HEK293 (cell line): Measurements from ENCODE around the gene GPSM1.

ENCODE experiments used
- CTCF ChIA-PET: fragments of 350-600 bp; formaldehyde crosslinking; extraction: SDS; loops from one replicate; lab custom pipeline; 2021; ENCODE audit warnings: antibody characterized with exemption; lab: Yijun Ruan, JAX
- POLR2A ChIA-PET: fragments of 300-600 bp; formaldehyde crosslinking; extraction: SDS; loops from one replicate; lab custom pipeline; 2020; ENCODE audit warnings: antibody characterized with exemption, inconsistent platforms; lab: Yijun Ruan, JAX
- H3K27ac ChIP-seq: fragments of 200-500 bp; sonication (Bioruptor generic); 2 replicates; pipeline ENCODE4 v1.5.1; 2014; ENCODE audit warnings: low read depth, low read length, control low read depth, inconsistent platforms; ENCODE audit errors: extremely low read depth
- H3K36me3 ChIP-seq, 2 experiments: fragments of 200-500 bp in 1 of 2; sonication (Bioruptor generic) in 1 of 2; 1 replicate in 1 of 2; 2 replicates in 1 of 2; pipeline ENCODE4 v1.5.1; 2014 to 2017; ENCODE audit warnings: inconsistent platforms in 2 of 2, low read length in 2 of 2; ENCODE audit not compliant: control insufficient read depth in 2 of 2, insufficient read depth in 1 of 2
- H3K4me1 ChIP-seq: fragments of 200-500 bp; sonication (Bioruptor generic); 2 replicates; pipeline ENCODE4 v1.5.1; 2014; ENCODE audit warnings: mild to moderate bottlenecking, low read length, inconsistent platforms; ENCODE audit not compliant: control insufficient read depth, insufficient read depth
- H3K4me3 ChIP-seq: 2 replicates; pipeline ENCODE4 v1.5.1; 2011; ENCODE audit warnings: low read depth, mild to moderate bottlenecking, control low read depth, low read length, moderate library complexity
- H3K9me3 ChIP-seq: fragments of 200-500 bp; sonication (Bioruptor generic); 2 replicates; pipeline ENCODE4 v1.5.1; 2014; ENCODE audit warnings: low read depth, low read length, inconsistent platforms; ENCODE audit not compliant: control insufficient read depth, insufficient read depth
- HOXC10 ChIP-seq: sonication (generic); formaldehyde crosslinking; IDR thresholded peaks from 2 replicates; pipeline ENCODE4 v1.8.1; 2023; ENCODE audit warnings: mild to moderate bottlenecking, missing genetic modification reagents
- KLF7 ChIP-seq: fragments of 450-650 bp; formaldehyde crosslinking; IDR thresholded peaks from 2 replicates; pipeline ENCODE4 v1.5.1; 2016; ENCODE audit warnings: missing biosample characterization, missing genetic modification characterization, borderline replicate concordance
- SALL2 ChIP-seq: fragments of 450-650 bp; formaldehyde crosslinking; IDR thresholded peaks from 2 replicates; pipeline ENCODE4 v1.5.0; 2017; ENCODE audit warnings: missing biosample characterization, mild to moderate bottlenecking, missing genetic modification characterization, borderline replicate concordance
- YY2 ChIP-seq: fragments of 450-650 bp; formaldehyde crosslinking; IDR thresholded peaks from 2 replicates; pipeline ENCODE4 v1.5.1; 2016; ENCODE audit warnings: missing biosample characterization, missing genetic modification characterization
- ZBTB44 ChIP-seq: fragments of 450-650 bp; IDR thresholded peaks from 2 replicates; pipeline ENCODE4 v1.5.1; 2018; ENCODE audit warnings: missing biosample characterization, mild to moderate bottlenecking, missing genetic modification characterization
- ZNF138 ChIP-seq: fragments of 450-650 bp; formaldehyde crosslinking; IDR thresholded peaks from 2 replicates; pipeline ENCODE4 v1.5.1; 2016; ENCODE audit warnings: missing biosample characterization, missing genetic modification characterization, borderline replicate concordance
- ZNF157 ChIP-seq: fragments of 450-650 bp; formaldehyde crosslinking; IDR thresholded peaks from 2 replicates; pipeline ENCODE4 v1.5.1; 2016; ENCODE audit warnings: missing biosample characterization, missing genetic modification characterization
- ZNF174 ChIP-seq: fragments of 450-650 bp; formaldehyde crosslinking; IDR thresholded peaks from 2 replicates; pipeline ENCODE4 v1.5.0; 2017; ENCODE audit warnings: missing biosample characterization, mild to moderate bottlenecking, missing genetic modification characterization
- ZNF274 ChIP-seq, 2 experiments: fragments of 200-500 bp in 1 of 2; fragments of 450-650 bp in 1 of 2; sonication (Bioruptor generic) in 1 of 2; formaldehyde crosslinking in 1 of 2; IDR thresholded peaks; 2 replicates each; pipeline versions ENCODE4 v1.5.1 to v1.6.1; 2014 to 2016; ENCODE audit warnings: borderline replicate concordance in 1 of 2, inconsistent platforms in 1 of 2, low read length in 1 of 2, missing biosample characterization in 1 of 2, missing genetic modification characterization in 1 of 2
- ZNF362 ChIP-seq: fragments of 450-650 bp; formaldehyde crosslinking; IDR thresholded peaks from 2 replicates; pipeline ENCODE4 v1.5.1; 2016; ENCODE audit warnings: missing biosample characterization, missing genetic modification characterization
- ZNF514 ChIP-seq: fragments of 450-650 bp; formaldehyde crosslinking; IDR thresholded peaks from 2 replicates; pipeline ENCODE4 v1.5.1; 2016; ENCODE audit warnings: missing biosample characterization, missing genetic modification characterization
- ZNF621 ChIP-seq: fragments of 450-650 bp; formaldehyde crosslinking; IDR thresholded peaks from 2 replicates; pipeline ENCODE4 v1.5.1; 2017; ENCODE audit warnings: missing biosample characterization, missing genetic modification characterization
- ZNF658 ChIP-seq: fragments of 450-650 bp; formaldehyde crosslinking; IDR thresholded peaks from 2 replicates; pipeline ENCODE4; 2016; ENCODE audit warnings: missing biosample characterization, missing genetic modification characterization
- ZNF843 ChIP-seq: fragments of 450-650 bp; formaldehyde crosslinking; IDR thresholded peaks from 2 replicates; pipeline ENCODE4 v1.5.1; 2016; ENCODE audit warnings: missing biosample characterization, missing genetic modification characterization
- ZSCAN23 ChIP-seq: fragments of 450-650 bp; formaldehyde crosslinking; IDR thresholded peaks from 2 replicates; pipeline ENCODE4 v1.5.1; 2016; ENCODE audit warnings: missing biosample characterization, missing genetic modification characterization
- TF ChIP-seq, protein P1 (sequence below): fragments of 450-650 bp; formaldehyde crosslinking; IDR thresholded peaks from 2 replicates; pipeline ENCODE4 v1.5.1; 2016; ENCODE audit warnings: missing biosample characterization, missing genetic modification characterization
- TF ChIP-seq, protein P2 (sequence below): fragments of 450-650 bp; formaldehyde crosslinking; IDR thresholded peaks from 2 replicates; pipeline ENCODE4 v1.5.0; 2017; ENCODE audit warnings: missing biosample characterization, missing genetic modification characterization, borderline replicate concordance
- TF ChIP-seq, protein P3 (sequence below): fragments of 450-650 bp; formaldehyde crosslinking; IDR thresholded peaks from 2 replicates; pipeline ENCODE4 v1.5.1; 2016; ENCODE audit warnings: missing biosample characterization, missing genetic modification characterization
- TF ChIP-seq, protein P4 (sequence below): fragments of 450-650 bp; formaldehyde crosslinking; IDR thresholded peaks from 2 replicates; pipeline ENCODE4 v1.5.1; 2017; ENCODE audit warnings: missing biosample characterization, missing genetic modification characterization

The GPSM1 gene

DNA sequence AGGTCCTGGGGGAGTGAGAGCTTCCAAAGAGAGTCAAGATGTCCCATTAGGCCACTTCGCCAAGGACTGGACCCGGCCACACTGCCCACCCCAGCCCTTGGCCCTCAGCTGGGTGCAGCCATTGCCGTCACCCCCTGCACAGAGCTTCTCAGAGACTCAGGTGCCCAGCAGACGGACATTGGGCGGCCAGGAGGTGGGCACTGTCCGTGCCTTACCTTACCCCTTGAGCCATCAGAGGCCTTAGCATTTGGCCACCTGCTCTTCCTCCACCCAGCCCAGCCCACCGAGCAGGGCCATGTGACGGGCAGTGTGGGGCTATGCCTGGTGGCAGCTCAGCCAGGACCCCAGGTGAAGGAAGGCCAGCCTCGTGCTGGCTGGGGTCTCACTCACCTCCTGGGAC is 39.5 kb downstream of the GPSM1 start (continued):
- TF ChIP-seq ZNF843 (tag by site-specific recombination) (no peak), ZBTB44 (tag by site-specific recombination) (no peak), ZSCAN23 (tag by site-specific recombination) (no peak), ZNF514 (tag by site-specific recombination) (no peak), ZNF658 (tag by site-specific recombination) (no peak)

DNA sequence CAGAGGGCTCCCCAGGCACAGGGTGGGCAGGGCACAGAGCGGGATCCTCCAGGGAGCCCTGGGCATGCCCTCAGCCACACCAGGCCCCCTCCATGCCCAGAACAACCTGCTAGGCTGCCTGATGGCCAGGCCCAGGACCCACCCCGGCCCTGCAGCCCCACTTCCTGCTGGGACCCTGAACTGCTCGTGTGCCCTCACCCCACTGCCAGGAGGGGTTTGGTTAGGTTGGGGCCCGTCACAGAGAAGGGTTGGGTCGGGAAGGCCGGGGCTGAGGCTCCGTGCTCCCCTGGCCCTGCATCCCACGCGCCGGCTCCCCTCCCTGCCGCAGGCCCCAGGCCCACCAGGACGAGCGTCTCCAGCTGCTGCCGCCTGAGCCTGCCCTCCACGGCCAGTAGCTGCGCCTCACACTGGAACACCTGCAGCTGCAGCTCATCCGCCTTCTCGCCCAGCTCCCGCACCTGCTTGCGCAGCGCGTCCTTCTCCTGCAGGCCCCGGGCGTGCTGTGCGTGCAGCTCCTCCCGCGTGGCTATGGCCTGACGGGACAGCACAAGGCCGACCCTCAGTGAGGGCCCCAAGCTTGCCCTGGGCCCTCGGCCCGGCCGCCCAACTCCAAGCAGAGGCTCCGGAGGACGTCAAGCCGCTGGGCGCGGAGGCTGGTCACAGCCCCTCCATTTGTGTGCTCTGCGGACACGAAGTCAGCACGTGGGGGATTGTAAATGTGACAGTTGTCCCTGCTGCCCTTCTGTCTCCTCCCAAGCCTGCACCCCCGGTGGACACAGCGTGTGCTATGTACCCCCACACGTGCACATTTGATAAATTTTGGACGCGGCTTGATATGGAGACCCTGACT is 40.2 kb downstream of the GPSM1 start:
- no peaks in the 10 kb centered on the region; the same call in 1 of the 2 replicates for H3K4me1 ChIP-seq
- ChIA-PET POLR2A (interaction anchor here (0.5 to 1.7 kb wide), 3 partner anchors 10 to 893 kb away, joined by 3 to 5 read pairs (median 3); no protein-coding TSS in a partner anchor), CTCF (interaction anchor here (0.7 to 2.3 kb wide), 3 partner anchors 28 to 55 kb away, joined by 3 to 9 read pairs (median 8); no protein-coding TSS in a partner anchor)

More for the DNA sequence above, 40.2 kb downstream of the GPSM1 start:
- Histone ChIP-seq H3K36me3 (no peaks in the 10 kb centered on the region), H3K9me3 (no peaks in the 10 kb centered on the region), H3K27ac (no peak overlapping the region), H3K4me3 (no peak overlapping the region)
- TF ChIP-seq, protein P1, sequence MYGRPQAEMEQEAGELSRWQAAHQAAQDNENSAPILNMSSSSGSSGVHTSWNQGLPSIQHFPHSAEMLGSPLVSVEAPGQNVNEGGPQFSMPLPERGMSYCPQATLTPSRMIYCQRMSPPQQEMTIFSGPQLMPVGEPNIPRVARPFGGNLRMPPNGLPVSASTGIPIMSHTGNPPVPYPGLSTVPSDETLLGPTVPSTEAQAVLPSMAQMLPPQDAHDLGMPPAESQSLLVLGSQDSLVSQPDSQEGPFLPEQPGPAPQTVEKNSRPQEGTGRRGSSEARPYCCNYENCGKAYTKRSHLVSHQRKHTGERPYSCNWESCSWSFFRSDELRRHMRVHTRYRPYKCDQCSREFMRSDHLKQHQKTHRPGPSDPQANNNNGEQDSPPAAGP (tag by site-specific recombination): no peak
- TF ChIP-seq ZNF174 (tag by site-specific recombination) (no peak), ZNF621 (tag by site-specific recombination) (no peak), ZNF362 (tag by site-specific recombination) (no peak), KLF7 (tag by site-specific recombination) (no peak), ZNF157 (tag by site-specific recombination) (no peak), YY2 (tag by site-specific recombination) (no peak), ZNF843 (tag by site-specific recombination) (no peak), SALL2 (tag by site-specific recombination) (no peak), ZNF274 (IDR thresholded peaks at IDR 0.05; ENCODE audit: low read length) (no peak), ZNF274 (tag by site-specific recombination; IDR thresholded peaks at IDR 0.05; ENCODE audit: borderline replicate concordance) (no peak), ZNF138 (tag by site-specific recombination) (no peak), HOXC10 (no peak)
- TF ChIP-seq, protein P2, sequence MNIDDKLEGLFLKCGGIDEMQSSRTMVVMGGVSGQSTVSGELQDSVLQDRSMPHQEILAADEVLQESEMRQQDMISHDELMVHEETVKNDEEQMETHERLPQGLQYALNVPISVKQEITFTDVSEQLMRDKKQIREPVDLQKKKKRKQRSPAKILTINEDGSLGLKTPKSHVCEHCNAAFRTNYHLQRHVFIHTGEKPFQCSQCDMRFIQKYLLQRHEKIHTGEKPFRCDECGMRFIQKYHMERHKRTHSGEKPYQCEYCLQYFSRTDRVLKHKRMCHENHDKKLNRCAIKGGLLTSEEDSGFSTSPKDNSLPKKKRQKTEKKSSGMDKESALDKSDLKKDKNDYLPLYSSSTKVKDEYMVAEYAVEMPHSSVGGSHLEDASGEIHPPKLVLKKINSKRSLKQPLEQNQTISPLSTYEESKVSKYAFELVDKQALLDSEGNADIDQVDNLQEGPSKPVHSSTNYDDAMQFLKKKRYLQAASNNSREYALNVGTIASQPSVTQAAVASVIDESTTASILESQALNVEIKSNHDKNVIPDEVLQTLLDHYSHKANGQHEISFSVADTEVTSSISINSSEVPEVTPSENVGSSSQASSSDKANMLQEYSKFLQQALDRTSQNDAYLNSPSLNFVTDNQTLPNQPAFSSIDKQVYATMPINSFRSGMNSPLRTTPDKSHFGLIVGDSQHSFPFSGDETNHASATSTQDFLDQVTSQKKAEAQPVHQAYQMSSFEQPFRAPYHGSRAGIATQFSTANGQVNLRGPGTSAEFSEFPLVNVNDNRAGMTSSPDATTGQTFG (tag by site-specific recombination): no peak
- TF ChIP-seq, protein P3, sequence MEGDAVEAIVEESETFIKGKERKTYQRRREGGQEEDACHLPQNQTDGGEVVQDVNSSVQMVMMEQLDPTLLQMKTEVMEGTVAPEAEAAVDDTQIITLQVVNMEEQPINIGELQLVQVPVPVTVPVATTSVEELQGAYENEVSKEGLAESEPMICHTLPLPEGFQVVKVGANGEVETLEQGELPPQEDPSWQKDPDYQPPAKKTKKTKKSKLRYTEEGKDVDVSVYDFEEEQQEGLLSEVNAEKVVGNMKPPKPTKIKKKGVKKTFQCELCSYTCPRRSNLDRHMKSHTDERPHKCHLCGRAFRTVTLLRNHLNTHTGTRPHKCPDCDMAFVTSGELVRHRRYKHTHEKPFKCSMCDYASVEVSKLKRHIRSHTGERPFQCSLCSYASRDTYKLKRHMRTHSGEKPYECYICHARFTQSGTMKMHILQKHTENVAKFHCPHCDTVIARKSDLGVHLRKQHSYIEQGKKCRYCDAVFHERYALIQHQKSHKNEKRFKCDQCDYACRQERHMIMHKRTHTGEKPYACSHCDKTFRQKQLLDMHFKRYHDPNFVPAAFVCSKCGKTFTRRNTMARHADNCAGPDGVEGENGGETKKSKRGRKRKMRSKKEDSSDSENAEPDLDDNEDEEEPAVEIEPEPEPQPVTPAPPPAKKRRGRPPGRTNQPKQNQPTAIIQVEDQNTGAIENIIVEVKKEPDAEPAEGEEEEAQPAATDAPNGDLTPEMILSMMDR (tag by site-specific recombination): no peak
- TF ChIP-seq, protein P4, sequence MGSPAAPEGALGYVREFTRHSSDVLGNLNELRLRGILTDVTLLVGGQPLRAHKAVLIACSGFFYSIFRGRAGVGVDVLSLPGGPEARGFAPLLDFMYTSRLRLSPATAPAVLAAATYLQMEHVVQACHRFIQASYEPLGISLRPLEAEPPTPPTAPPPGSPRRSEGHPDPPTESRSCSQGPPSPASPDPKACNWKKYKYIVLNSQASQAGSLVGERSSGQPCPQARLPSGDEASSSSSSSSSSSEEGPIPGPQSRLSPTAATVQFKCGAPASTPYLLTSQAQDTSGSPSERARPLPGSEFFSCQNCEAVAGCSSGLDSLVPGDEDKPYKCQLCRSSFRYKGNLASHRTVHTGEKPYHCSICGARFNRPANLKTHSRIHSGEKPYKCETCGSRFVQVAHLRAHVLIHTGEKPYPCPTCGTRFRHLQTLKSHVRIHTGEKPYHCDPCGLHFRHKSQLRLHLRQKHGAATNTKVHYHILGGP (tag by site-specific recombination): no peak
